ENCODE measurements around the gene RAB22A. TPM values are rescaled to one million over a fixed set of nuclear protein-coding genes. Genes with fewer than 3 reads are reported as not detected.

Gene RAB22A
- total and polyA plus RNA-seq, 2 of the 4 experiments (the other 2 are of a cell fraction), result 8.2 to 8.4 TPM

GRCh38 chr20:58267389-58268215, 41.9 kb upstream of the RAB22A start:
- in situ Hi-C loops (cut with MboI; ENCODE audit: low sequenced_read_pairs), result no loop called here
- no peaks in the 10 kb centered on the region for H3K9me3 ChIP-seq (ENCODE audit: control insufficient read depth, insufficient read depth, low read length)
- H4K8ac ChIP-seq (ENCODE audit: low read depth in 2 of 2, low read length in 2 of 2), result no peak overlapping the region
- no peak overlapping the region for H3K4ac ChIP-seq (ENCODE audit: low read depth, low read length)
- H3K9me1 ChIP-seq (ENCODE audit: insufficient read depth, low read length), result peaks cover 29% of the 10 kb centered on the region
- peaks cover 0 to 43% of the 10 kb centered on the region in 2 experiments; a peak in 3 of 4 replicates for H3K79me1 ChIP-seq (ENCODE audit: low read depth in 1 of 2, low read length in 2 of 2)
- no peak overlapping the region for H3K4me3 ChIP-seq (ENCODE audit: insufficient read depth, low read depth, low read length)
- H2BK15ac ChIP-seq (ENCODE audit: low read depth, low read length), result no peak overlapping the region
- WGBS, 2 experiments (ENCODE audit: extremely low coverage in 2 of 2, insufficient read length in 1 of 2), result 81% methylated on average over 3 of the region's 9 CpGs; no CpG with 5 or more reads in 1 of the 2 experiments
- H2AFZ ChIP-seq (replicated peaks; ENCODE audit: low read length, poor library complexity), result no peak overlapping the region
- intact Hi-C loops (cut with micrococcal nuclease), result no loop called here
- no peak overlapping the region for H3K18ac ChIP-seq (ENCODE audit: low read depth, low read length)
- no peaks in the 10 kb centered on the region for H3K27me3 ChIP-seq (ENCODE audit: control insufficient read depth, insufficient read depth, low read length)
- H2BK120ac ChIP-seq (ENCODE audit: low read depth, low read length), result no peak overlapping the region
- peaks cover 4% of the 10 kb centered on the region for H4K20me1 ChIP-seq (ENCODE audit: insufficient read depth, low read length)
- BruUV-seq (replicated peaks), result no TSS peak
- no peak overlapping the region for H2AK5ac ChIP-seq (ENCODE audit: low read depth, low read length)
- H3K4me1 ChIP-seq (ENCODE audit: control insufficient read depth, insufficient read depth, low read length), result peaks cover 6% of the 10 kb centered on the region; the same call in 1 of the 2 replicates
- ATAC-seq (ENCODE audit: low read depth) (no peak), DNase-seq (no peak)
- no peak overlapping the region for H2BK5ac ChIP-seq (ENCODE audit: low read depth, low read length, poor library complexity, severe bottlenecking)
- no peak overlapping the region for H2BK20ac ChIP-seq (ENCODE audit: low read depth, low read length)
- H3K23ac ChIP-seq (ENCODE audit: low read depth, low read length), result no peak overlapping the region
- TF ChIP-seq CEBPB (IDR thresholded peaks at IDR 0.05; ENCODE audit: low read depth, low read length), result no peak
- TF ChIP-seq RAD21 (IDR thresholded peaks at IDR 0.05; ENCODE audit: low read length), result no peak
- no peak for TF ChIP-seq RFX5 (IDR thresholded peaks at IDR 0.05; ENCODE audit: low read depth, low read length)
- TF ChIP-seq NFE2L2 (IDR thresholded peaks at IDR 0.05; ENCODE audit: low read depth, low read length), result no peak
- dilution Hi-C loops (cut with HindIII; ENCODE audit: low sequenced_read_pairs, unreplicated experiment), result no loop called here
- no peak overlapping the region for H3K4me2 ChIP-seq (ENCODE audit: low read depth, low read length)
- no peak overlapping the region for H4K5ac ChIP-seq (ENCODE audit: low read depth, low read length)
- no peak overlapping the region for H3K9ac ChIP-seq (ENCODE audit: low read depth, low read length)
- no peak overlapping the region for H3K14ac ChIP-seq (replicated peaks; ENCODE audit: low read depth, low read length)
- H4K91ac ChIP-seq (ENCODE audit: insufficient read depth, low read depth, low read length), result no peak overlapping the region
- H3K36me3 ChIP-seq (ENCODE audit: control insufficient read depth, insufficient read depth, low read length), result peaks cover 35% of the 10 kb centered on the region
- POLR2A ChIA-PET (ENCODE audit: unreplicated experiment), result no interaction called here
- H2AK9ac ChIP-seq (replicated peaks; ENCODE audit: low read depth, low read length, poor library complexity), result no peak overlapping the region
- no peak overlapping the region for H3K56ac ChIP-seq (ENCODE audit: extremely low read depth, insufficient read depth, low read length)
- H3K27ac ChIP-seq (ENCODE audit: insufficient read depth, low read length), result no peak overlapping the region
- CTCF ChIA-PET, result interaction anchor here (0.6 kb wide), 2 partner anchors 48 to 77 kb away, joined by 3 to 4 read pairs; no protein-coding TSS in a partner anchor

All from IMR-90 (cell line).